ENCODE results near the gene ASB1.
"Not testable (repeated sequence)": the region's sequence is repeated elsewhere in the genome, so short reads cannot be mapped to it uniquely, and the experiment has no call there.

The ASB1 gene

DNA sequence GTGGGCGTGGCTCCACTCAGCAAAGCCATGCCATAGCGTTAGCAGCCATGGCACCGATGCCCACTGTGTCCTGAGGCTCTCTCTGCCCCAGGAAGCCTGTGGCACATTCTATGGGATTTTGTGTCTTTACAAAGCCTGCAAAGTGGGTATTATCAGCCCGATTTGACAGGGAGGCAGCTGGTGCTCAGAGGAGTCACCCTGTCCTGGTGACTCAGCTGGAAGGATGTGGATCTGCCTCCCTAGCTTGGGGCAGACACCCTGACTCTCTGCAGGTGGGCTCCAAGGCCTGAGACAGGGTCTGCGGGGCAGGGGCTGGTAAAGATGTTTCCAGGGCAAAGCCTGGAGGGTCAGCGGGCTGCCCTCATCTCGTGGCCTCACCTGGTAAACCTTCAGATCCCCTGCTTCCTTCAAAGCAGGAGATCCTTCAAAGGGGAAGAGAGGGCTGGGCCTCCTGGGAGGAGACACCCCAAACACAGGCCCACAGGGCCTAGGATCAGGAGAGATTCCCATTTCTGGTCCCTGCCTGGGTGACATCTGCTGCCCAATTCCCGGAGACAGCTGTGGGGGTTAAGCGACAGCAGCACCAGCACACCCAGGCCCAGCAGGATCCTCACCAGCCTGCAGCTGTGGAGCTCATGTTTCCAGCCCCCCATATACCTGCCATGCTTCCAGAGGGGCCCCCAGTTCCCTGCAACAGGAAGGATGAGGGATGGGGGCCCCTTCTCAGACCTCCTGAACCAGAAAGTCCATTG, 3.0 kb upstream of the ASB1 start:
- no peak for DNase-seq (ENCODE audit: low spot score)

DNA sequence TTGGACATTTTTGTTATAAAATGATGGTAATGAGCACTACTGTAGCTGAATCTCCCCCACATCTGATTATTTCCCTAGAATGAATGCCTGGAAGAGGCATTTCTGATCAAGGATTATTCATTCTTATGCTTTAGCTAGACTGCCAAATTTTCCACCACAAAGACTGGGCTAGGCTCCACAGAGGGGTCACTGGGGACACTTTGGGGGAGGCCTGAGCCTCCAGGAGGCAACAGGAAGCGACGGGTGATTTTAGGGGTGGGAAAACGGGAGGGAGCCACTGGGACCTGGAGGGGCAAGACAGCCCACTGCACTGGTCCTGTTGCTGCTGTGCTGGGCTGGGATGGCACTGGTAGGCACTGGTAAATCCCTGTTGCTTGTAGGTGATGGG, 2.4 kb upstream of the ASB1 start:
- no peak for DNase-seq (ENCODE audit: low spot score)

DNA sequence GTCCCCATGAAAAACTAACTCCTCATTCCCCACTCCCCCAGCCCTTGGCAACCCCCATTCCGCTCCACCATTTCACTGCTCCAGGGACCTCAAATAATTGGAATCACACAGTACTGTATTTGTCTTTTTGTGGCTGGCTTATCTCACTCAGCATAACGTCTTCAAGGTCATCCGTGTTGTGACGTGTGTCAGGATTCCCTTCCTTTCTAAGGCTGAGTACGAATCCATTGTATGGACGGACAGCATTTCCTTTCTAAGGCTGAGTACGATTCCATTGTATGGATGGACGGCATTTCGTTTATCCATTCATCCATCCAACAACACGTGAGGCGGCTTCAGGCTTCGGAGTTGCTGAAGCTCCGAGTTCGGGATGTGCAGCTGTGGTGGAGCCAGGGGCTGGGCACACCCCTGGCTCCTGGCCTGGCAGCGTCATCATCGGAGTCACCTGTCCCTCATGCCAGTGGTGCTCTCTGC, 1.2 kb upstream of the ASB1 start:
- no peak for DNase-seq (ENCODE audit: low spot score)

DNA sequence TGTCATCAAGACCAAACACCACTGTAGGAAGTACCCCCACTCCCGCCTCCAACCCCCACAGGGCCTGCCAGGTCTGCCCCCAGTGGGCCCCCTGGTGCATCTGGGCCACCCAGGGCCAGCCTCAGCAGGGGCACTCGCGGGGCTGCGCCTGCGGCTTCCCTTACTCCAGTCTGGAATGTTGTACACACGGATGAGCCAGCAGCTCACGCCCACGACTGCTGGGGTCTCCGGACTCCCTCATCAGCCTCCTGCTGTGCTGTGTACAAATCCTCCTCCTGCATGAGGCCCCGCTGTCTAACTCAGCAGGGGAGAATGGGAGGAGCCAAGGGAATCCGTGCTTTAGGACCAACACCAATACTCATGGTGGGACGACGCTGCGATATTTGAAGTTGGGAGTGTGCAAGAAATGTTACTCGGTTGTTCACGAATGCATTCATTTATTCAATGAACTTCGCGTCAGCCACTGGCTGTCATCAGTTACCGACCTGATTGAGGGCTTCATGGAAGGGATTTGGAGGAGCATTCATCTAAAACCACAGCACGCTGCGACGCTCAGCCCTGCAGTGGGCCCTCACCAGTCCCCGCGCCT, 654 bp upstream of the ASB1 start:
- DNase-seq (ENCODE audit: low spot score), result peak; percentile 74

DNA sequence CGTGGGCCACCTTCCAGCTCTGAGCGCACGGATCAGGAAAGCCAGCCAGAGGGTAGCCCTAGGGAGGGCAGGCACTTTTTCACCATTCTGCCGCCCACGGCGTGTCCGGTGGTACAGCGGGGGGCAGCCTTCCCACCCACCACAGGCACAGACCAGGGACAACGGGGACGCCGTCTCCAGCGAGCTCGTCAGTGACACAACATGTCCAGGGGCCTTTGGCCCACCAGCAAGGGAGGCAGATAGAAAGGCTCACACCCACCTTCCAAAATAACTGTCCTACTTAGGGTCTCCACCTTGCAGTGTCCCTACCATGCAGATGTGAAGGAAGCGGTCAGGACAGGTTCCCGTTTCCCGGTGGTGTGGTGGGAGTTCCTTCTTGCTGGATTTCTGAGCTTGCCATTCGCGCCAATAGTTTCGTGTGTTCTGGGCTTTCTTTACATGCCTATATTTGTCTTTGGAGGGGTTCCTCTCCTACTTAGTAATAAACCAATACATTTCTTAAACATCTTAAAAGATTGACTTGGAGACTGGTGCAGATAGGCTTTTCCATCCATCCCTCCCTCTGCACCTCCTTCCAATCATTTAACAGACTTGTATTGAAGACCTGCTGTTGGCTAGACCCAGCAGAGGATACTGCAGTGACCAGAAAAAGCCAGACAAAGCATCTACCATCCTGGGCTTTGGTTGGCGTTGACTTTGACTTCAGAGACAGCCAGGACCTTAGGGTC, 872 bp downstream of the ASB1 start:
- DNase-seq (ENCODE audit: low spot score), result peak; percentile 50

DNA sequence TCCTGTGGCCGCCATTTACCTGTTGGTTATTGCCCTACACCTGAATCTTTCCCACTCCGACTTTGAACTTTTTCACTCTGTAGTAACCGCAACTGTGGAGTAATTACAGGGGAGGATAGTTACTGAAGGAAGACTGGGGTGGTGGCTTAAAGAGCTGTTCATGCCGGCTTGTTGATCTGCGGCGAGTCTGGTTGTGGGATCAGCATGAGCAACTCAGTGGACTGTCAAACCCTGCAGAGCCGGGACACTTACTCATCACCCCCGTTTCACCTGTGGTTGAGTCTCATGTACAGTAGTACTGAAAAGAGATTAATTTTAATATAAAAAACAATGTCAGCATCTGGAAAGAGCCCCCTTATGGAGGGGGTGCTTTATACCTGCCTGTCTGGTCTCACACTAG, 2.1 kb downstream of the ASB1 start:
- no peak for DNase-seq (ENCODE audit: low spot score)

DNA sequence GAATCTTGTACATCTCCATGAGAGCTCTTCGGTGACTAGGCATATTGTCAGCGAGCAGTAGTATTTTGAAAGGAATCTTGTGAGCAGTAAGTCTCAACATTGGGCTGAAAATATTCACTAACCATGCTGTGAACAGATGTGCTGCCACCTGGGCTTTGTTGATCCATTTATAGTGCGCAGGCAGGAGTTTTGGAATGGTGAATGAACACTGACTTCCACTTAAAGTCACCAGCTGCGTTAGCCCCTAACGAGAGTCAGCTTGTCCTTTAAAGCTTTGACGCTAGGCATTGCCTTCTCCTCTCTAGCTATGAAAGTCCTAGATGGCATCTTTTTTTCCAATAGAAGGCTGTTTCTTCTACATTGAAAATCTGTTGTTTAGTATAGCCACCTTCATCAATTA, 4.1 kb downstream of the ASB1 start:
- DNase-seq (ENCODE audit: low spot score), result no peak

DNA sequence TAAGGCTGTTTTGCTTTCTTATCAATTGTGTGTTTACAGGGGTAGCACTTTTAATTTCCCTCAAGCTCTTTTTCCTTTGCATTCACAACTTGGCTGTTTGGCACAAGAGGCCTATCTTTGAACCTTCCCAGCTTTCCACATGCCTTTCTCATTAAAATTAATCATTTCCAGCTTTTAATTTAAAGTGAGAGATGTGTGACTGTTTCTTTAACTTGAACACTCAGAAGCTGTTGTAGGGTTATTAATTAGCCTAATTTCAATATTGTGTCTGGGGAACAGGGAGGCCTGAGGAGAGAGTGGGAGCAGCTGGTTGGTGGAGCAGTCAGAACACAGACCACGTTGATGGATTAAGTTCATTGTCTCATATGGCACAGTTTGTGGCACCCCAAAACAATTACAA, 4.7 kb downstream of the ASB1 start:
- DNase-seq (ENCODE audit: low spot score), result no peak

DNA sequence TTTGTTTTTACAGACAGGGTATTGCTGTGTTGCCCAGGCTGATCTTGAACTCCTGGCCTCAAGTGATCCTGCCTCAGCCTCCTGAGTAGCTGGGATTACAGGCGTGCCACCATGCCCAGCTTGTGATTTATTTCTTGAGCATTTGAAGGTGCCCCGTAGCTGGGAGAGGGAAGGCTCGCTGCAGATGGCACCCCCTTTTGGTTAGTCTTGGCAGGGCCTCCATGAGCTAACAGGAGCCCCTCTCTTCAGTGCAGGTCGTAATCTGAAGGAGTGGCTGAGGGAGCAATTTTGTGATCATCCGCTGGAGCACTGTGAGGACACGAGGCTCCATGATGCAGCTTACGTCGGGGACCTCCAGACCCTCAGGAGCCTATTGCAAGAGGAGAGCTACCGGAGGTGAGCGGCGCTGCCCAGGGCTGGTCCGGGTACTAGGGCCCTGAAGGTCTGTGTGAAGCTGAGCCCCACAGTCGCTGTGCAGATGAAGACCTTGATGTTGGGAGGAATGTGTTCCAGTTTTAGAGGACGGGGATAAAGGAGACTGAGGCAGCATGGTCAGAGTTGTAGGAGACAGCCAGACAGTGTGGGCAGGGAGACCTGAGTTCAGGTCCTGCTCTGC, 6.7 kb downstream of the ASB1 start:
- no peak for DNase-seq (ENCODE audit: low spot score)

DNA sequence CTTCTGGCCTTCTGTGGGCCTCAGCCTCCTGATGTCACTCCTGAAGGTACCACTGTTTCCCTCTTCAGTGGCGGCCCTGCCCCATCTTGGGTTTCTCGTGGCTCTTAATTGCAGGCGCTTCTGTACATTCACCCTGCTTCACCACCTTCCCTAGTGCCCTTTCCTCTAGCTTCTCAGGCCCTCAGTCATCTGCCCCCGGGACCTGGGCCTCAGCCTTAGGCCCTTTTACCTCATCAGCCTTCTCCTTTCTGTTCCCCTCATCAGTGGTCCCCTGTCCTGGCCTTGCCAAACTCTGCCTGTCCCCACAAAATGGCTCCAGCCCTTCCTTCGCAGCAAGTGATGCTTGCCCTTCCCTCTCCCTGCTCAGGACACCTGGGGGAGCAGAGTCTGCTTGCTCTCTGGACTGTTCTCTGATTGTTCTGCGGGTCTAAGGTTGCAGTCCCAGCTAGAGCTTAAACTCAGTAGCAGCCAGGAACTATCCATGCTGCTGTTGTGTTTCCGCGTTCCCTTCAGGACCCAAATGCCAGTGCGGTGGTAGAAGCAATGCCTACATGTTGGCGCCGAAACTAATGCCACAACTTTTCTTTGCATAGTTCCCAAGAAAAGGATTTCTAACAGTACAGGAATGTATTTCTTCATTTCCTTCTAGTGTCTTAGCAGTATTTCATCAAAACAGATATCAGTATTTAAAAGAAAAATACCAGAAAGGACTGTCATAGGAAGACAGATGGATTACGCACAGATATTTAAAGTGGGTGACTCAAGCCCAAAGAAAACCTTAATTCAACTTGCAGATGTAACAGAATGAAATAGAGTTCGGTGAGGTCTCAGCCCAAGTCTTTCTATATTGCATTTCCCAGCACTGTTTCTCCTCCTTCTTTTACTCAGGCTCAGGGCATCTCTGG, 7.5 kb downstream of the ASB1 start:
- no peak for DNase-seq (ENCODE audit: low spot score)

DNA sequence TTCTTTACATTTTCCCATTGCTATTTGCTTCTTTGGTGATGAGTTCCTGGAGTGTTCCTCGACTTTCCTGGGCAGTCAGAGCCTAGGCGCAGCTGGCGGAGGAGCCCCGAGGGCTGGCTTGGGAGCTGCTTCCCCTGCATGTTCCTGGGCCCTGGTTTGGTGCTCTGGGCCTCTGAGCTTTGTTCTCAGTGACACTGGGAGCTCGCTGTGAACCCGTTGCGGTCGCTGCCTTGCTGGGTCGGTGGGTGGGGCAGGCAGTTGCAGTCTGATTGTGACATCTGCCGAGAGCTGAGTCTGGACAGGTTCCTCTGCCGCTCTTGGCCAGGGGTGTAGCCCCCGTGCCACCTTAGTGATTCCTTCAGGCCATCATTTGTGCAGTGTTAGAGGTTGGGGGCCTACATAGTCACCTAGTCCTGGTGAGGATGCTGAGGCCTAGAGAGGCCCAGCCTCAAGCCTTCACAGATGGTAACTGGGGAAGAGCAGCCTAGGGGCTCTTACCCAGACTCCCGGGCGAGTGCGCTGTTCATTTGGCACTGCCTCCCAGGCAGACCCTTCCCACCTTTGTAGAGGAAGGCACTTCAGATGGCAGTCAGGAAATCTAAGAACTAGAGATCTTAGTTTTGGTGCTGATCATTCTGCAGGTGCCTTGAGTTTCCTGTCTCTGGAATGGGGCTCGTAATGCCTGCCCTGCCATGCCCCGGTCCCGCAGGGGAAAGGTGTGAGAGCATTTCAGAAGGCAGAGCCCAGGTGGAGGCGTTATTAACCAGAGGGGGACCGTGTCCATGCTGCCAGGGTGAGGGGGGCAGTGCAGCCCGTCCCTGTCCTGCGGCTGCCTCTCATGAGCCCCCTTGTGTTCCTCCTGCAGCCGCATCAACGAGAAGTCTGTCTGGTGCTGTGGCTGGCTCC, 8.4 kb downstream of the ASB1 start:
- DNase-seq (ENCODE audit: low spot score), result no peak

DNA sequence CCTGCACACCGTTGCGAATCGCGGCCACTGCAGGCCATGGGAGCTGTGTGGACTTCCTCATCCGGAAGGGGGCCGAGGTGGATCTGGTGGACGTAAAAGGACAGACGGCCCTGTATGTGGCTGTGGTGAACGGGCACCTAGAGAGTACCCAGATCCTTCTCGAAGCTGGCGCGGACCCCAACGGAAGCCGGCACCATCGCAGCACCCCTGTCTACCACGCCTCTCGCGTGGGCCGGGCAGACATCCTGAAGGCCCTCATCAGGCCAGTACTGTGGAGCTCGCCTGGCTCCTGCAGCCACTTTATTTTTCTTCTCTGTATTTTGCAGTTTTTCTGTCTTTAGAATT, 9.0 kb downstream of the ASB1 start:
- no peak for DNase-seq (ENCODE audit: low spot score)

DNA sequence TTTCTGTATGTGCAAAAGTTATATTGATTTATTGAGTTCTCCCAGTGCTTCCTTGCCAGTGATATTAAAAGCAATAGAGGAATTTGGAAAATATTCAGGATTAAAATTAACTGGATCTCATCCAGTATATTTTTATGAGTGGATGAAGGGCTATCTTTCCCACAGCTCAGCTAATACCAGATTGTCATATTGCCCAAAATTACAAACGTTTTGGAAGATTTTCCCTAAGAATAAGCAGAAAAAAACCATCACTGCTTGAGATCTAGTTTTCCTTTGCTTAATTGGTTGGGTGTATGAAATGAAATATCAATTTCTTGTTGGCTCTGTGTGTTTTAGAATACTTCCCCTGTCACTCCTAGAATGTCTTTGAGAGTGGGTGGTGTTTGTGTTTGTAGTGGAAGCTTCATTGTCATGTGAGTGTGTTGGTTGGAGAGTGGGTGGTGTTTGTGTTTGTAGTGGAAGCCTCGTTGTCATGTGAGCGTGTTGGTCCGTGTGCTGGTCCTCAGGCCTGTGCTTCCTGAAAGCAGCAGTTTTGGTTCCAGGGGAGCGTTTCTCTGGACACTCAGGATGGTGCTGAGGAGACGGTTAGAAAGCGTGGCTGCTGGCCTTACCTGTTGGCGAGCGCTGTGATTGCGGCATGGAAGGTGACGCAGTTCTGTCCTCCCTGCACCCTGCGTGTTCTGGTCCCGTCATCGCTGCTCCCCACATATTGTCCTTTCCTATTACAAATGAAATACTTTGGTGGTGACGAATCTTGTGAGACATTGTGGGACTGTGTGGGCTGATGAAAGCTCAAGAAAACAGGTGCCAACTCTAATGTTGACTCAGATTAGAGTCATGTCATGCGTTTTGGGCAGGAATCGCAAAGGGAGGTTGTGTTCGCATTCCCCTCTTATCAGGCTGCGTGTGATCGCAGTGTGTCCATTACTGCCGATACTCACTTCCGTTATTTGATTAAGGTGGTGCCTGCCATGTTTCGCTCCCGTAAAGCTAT, 12.4 kb downstream of the ASB1 start:
- DNase-seq (ENCODE audit: low spot score), result no peak

DNA sequence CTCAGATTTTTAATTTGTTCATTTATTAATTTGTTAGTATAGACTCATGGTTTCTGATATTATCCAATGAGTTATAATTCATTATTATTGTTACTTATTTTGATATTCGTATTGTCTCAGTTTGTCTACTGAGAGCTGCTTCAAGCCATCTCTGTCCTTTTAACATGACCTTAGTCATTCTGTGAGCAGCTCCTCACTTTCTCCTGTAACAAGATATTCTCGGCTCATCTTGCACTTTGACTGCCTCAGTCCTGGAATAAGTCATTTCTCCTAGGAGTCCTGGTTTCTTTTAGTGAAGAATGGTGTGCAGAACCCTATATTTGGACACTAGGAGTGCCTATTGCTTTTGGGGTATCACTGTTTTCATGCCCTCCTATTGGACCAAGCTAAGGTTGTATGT, 13.2 kb downstream of the ASB1 start:
- no peak for DNase-seq (ENCODE audit: low spot score)

DNA sequence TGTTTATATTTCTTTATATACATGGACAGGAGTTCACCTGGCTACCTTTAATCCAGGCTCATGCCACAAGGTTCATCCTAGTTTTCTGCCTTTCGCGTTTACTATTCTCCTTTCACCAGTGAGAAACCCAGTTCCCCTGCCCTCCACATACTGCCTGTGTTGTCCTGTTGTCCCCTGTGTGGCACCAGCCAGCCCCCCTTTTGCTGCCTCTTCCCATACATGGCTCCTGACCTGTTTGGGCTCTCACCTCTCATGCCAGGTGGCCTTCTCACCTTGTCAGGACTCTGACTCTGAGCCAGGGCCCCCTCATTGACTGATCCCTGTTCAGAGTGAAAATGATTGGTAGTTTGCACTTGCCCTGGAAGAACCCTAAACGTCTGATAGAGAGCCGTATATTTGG, 13.6 kb downstream of the ASB1 start:
- DNase-seq (ENCODE audit: low spot score), result no peak

DNA sequence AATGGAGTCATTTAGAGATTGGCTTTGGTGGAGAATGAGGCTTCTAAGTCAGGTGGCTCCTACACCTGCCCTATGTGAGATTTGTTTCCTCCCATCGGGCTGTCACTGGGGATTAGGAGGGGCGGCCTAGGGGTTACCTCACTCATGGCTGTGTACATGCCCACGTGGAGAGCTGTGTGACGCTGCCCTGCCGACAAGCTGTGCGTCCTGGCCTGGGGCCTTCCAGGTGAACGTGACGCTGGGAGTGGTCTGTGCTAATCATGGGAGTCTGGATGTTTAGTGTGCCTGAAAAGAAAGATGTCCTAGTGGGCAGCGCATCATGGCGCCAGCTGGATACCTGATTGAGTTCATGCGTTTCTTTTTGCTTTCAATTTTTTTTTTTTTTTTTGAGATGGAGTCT, 14.0 kb downstream of the ASB1 start:
- DNase-seq (ENCODE audit: low spot score), result no peak

DNA sequence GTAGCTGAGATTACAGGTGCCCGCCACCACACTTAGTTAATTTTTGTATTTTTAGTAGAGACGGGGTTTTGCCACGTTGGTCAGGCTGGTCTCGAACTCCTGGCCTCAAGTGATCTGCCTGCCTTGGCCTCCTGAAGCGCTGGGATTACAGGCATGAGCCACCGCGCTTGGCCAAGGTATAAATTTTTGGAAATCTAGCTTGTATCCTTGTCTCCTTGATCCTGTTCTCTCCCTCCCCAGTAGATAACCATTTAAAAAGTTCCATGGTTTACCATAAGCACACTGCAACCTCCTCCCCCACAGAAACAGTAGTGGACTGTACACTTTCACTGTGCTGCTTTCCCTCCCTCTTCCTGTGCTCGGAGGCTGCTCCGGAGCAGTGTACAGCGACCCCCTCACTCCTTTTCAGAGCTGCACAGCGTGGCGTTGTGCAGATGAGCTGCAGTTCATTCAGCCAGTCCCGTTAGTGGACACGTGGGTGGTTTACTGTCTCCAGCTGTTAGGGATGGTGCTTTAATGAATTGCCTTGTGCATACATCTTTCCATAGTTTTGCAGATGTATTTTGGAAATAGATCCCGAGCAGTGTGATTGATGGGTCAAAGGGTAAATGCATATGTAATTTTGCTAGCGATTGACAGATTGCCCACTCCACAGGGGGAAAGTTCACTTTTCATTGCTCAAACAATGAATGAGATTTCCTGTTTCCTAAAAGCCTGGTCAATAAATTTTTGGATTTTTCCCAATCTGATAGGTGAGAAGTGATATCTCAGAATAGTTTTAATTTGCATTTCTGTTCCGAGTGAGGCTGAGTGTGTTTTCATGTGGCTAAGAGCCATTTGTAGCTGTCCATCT, 14.8 kb downstream of the ASB1 start:
- DNase-seq (ENCODE audit: low spot score), result no peak

DNA sequence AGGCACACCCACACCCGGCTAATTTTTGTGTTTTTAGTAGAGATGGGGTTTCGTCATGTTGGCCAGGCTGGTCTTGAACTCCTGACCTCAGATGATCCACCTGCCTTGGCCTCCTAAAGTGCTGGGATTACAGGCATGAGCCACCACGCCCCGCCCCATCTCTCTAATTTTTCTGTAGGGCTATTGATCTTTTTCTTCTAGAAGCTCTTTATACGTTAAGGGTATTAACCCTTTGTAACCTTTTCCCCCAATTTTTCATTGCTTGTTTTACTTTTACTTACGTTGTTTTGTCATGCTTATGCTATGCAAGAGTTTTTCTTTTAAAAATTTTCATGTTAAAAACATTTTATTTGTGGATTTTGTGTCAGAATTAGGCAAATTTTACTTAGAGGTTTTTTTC, 15.5 kb downstream of the ASB1 start:
- not testable (repeated sequence) for DNase-seq (ENCODE audit: low spot score)

DNA sequence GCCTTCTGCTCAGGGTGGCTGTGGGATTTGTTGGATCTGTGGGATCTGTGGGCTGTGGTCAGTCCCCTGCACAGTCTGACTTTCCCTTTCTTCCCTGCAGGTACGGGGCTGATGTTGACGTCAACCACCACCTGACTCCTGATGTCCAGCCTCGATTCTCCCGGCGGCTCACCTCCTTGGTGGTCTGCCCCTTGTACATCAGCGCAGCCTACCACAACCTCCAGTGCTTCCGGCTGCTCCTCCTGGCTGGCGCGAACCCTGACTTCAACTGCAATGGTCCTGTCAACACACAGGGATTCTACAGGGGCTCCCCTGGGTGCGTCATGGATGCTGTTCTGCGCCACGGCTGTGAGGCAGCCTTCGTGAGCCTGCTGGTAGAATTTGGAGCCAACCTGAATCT, 17.5 kb downstream of the ASB1 start:
- no peak for DNase-seq (ENCODE audit: low spot score)

Data from ecto neural progenitor cell (in vitro differentiated cells).